GM19467 (cell line): ENCODE data around the gene UBE2C.

ENCODE experiments used
- ATAC-seq: cut with Tn5 transposase; IDR thresholded peaks from one replicate; pipeline ENCODE4 v1.9.1; 2021; ENCODE audit warnings: mild to moderate bottlenecking, moderate library complexity; ENCODE audit not compliant: unreplicated experiment

Gene UBE2C

GRCh38 chr20:45857114-45857881 is 44.9 kb downstream of the UBE2C start, which contains the start of the genes ACOT8 and ZSWIM3:
Gene ACOT8, minus strand, starts transcription at chr20:45857392. Its CDS starts 77 bp downstream, at chr20:45857315.
Gene ZSWIM3, plus strand, starts transcription at chr20:45857614. Its CDS starts 212 bp downstream, at chr20:45857826.
- ATAC-seq: peak; percentile 96

GRCh38 chr20:45857882-45858216 is 45.4 kb downstream of the UBE2C start:
- ATAC-seq: peak; percentile 4

- ATAC-seq: no peak
Measured at GRCh38 chr20:45859916-45860315, 47.5 kb downstream of the UBE2C start.

GRCh38 chr20:45860560-45861220 is 48.2 kb downstream of the UBE2C start:
- ATAC-seq: no peak

GRCh38 chr20:45861221-45862075 is 49.0 kb downstream of the UBE2C start:
- ATAC-seq: no peak

GRCh38 chr20:45863543-45864470 is 51.4 kb downstream of the UBE2C start:
- ATAC-seq: no peak

- ATAC-seq: no peak
Measured at GRCh38 chr20:45866454-45866853, 54.0 kb downstream of the UBE2C start.
